HG03575 (cell line): Measurements from ENCODE around the gene RAD51B.

Source experiments
- ATAC-seq: cut with Tn5 transposase; IDR thresholded peaks from one replicate; pipeline ENCODE4 v1.9.1; 2021; ENCODE audit not compliant: unreplicated experiment, insufficient number of reproducible peaks, low FRiP score; ENCODE audit errors: extremely low read depth

The RAD51B gene

GRCh38 chr14:68538639-68539038, 719.1 kb downstream of the RAD51B start:
- no peak for ATAC-seq

GRCh38 chr14:68539241-68539737, 719.7 kb downstream of the RAD51B start:
- no peak for ATAC-seq

GRCh38 chr14:68539789-68540188, 720.2 kb downstream of the RAD51B start:
- no peak for ATAC-seq

- ATAC-seq: no peak
These were observed 721.8 kb downstream of the RAD51B start for GRCh38 chr14:68541178-68541896.

- no peak for ATAC-seq
These were observed 722.8 kb downstream of the RAD51B start for GRCh38 chr14:68542346-68542745.

- no peak for ATAC-seq
These were observed 723.9 kb downstream of the RAD51B start for GRCh38 chr14:68543516-68543915.

- no peak for ATAC-seq
These were observed 724.7 kb downstream of the RAD51B start for GRCh38 chr14:68544081-68544892.

- no peak for ATAC-seq
These were observed 727.3 kb downstream of the RAD51B start for GRCh38 chr14:68546839-68547238.

GRCh38 chr14:68547305-68548193, 728.0 kb downstream of the RAD51B start:
- ATAC-seq: no peak

- ATAC-seq: no peak
These were observed 728.9 kb downstream of the RAD51B start for GRCh38 chr14:68548194-68549076.

- no peak for ATAC-seq
These were observed 730.7 kb downstream of the RAD51B start for GRCh38 chr14:68550338-68550715.

GRCh38 chr14:68551045-68551683, 731.6 kb downstream of the RAD51B start:
- no peak for ATAC-seq

- ATAC-seq: no peak
These were observed 732.5 kb downstream of the RAD51B start for GRCh38 chr14:68552075-68552474.

GRCh38 chr14:68552602-68553001, 733.0 kb downstream of the RAD51B start:
- no peak for ATAC-seq

GRCh38 chr14:68553311-68553710, 733.7 kb downstream of the RAD51B start:
- ATAC-seq: no peak

- no peak for ATAC-seq
These were observed 734.7 kb downstream of the RAD51B start for GRCh38 chr14:68554231-68554630.

- no peak for ATAC-seq
These were observed 736.7 kb downstream of the RAD51B start for GRCh38 chr14:68556253-68556652.

- no peak for ATAC-seq
These were observed 738.1 kb downstream of the RAD51B start for GRCh38 chr14:68557648-68558047.
